Peyer's patch (tissue), 4 donors: ENCODE results near the gene CBR4.

Source experiments
- CTCF ChIP-seq, 6 experiments: fragments of 450-650 bp in 4 of 6; fragments of 200-600 bp in 2 of 6; sonication (generic) in 1 of 6; IDR thresholded peaks; one replicate each; pipeline ENCODE4 v1.5.1; 2017 to 2019; ENCODE audit warnings: antibody characterized with exemption in 6 of 6, mild to moderate bottlenecking in 3 of 6, moderate library complexity in 1 of 6
- POLR2A ChIP-seq, 2 donors: fragments of 450-650 bp; IDR thresholded peaks; one replicate each; pipeline ENCODE4 v1.5.1; 2017; ENCODE audit warnings: antibody characterized with exemption in 2 of 2, mild to moderate bottlenecking in 2 of 2, moderate library complexity in 2 of 2

GRCh38 chr4:169000315-169000714 lies 9.7 kb downstream of the CBR4 start:
- no peak for TF ChIP-seq CTCF (IDR thresholded peaks at IDR 0.05)
- TF ChIP-seq POLR2A (IDR thresholded peaks at IDR 0.05), result no peak
